ENCODE results near the gene KLHL2. TPM values are rescaled to one million over a fixed set of nuclear protein-coding genes. Genes with fewer than 3 reads are reported as not detected.
"Not testable (repeated sequence)": the region's sequence is repeated elsewhere in the genome, so short reads cannot be mapped to it uniquely, and the experiment has no call there.

The KLHL2 gene
- 6.6 TPM for polyA plus RNA-seq (ENCODE audit: insufficient read length)

GRCh38 chr4:165207431-165208220, at the start of gene KLHL2:
TSS of gene KLHL2 (plus strand) at chr4:165207561. CDS start at chr4:165207877, 316 bp downstream.
- DNase-seq (ENCODE audit: low read depth): peak; percentile 44

GRCh38 chr4:165158762-165159161, 48.6 kb upstream of the KLHL2 start:
- no peak for DNase-seq (ENCODE audit: low read depth)

DNA sequence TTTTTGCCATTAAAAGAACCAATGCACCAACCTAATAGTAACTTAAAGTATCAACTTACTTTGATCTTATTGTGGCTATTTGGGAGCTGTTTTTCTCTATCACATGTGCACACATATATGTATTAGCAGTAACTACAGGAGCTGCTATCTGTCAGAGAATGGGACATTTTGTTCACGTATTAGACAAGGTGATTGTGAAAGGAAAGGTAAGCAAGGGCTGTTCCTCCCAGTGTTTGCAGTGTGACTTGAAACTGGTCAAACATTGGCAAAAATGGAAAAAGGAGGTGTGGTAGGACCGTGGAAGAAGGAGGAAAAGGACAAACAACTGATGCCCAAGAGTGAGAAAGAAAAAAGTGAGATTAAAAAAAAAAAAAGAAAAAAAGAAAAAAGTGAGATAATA, 43.1 kb upstream of the KLHL2 start:
- no peak for DNase-seq (ENCODE audit: low read depth)

- not testable (repeated sequence) for DNase-seq (ENCODE audit: low read depth)
Measured at GRCh38 chr4:165166872-165167271, 40.5 kb upstream of the KLHL2 start.

DNA sequence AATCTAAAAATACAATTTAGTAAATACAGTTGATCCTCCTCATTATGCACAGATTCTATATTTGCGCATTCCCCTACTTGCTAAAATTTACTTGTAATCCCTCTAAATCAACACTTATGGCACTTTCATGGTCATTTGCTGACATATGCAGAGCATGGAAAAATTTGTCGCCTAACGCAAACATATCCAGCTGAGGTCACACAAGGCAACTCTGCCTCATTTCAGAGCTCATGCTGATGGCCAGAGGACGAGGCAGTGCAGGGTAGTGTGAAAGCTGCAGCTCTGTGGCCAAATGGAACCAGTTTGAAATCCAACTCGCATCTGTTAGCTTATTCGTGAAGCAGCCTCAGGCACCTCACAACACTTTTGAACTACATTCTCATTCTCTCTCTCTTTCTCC, 39.7 kb upstream of the KLHL2 start:
- DNase-seq (ENCODE audit: low read depth): no peak

DNA sequence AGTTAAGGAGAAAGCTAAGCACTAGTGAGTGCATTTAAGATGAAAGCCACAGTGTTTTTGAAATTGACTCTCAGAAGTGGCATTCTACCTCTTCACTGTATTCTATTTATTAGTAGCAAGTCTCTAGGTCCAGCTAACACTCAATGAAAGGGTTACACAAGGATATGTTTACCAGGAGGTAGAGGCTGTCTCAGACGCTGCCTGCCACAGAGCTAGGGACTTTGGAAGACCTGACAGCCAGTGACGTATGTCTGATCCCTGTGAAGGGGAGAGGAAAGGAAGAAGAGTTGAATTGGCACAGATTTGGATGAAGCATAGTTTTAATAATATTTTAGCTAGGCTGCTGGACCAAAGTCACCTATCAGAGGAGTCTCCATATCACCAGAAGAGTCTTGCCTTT, 36.5 kb upstream of the KLHL2 start:
- no peak for DNase-seq (ENCODE audit: low read depth)

DNA sequence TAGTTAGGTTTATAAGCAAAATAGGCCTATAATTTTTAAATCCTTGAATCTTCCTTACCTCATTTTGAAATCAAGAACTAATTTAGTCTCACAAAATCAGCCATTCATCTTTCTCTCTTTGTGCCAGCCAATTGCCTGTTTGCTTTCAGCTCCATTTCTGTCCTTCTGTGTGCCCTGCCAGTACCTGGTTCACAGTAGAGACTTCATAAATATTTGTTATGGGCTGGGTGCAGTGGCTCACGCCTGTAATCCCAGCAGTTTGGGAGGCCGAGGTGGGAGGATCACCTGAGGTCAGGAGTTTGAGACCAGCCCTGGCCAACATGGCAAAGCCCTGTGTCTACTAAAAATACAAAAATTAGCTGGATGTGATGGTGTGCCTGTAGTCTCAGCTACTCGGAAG, 31.9 kb upstream of the KLHL2 start:
- DNase-seq (ENCODE audit: low read depth): not testable (repeated sequence)

- no peak for DNase-seq (ENCODE audit: low read depth)
Measured at GRCh38 chr4:165175879-165176278, 31.5 kb upstream of the KLHL2 start.

- no peak for DNase-seq (ENCODE audit: low read depth)
Measured at GRCh38 chr4:165177725-165178666, 29.4 kb upstream of the KLHL2 start.

DNA sequence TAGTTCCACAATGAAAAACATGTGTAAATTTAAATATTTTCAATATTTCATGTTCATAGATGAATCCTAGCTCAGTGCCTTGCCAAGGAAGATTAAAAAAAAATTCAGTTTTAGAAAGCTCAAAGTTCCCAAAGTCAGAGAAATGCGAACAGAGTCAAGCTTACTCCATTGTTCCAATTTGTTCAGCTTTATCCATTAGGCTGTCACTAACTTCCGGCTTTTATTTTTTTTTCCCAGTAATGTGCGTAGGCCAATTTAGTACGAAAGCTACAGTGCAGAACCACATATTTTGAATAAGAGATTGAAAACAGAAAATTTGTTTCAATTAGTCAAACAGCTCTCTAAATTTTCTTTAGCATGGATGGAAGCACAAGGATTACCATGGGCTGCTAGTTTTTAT, 23.1 kb upstream of the KLHL2 start:
- DNase-seq (ENCODE audit: low read depth): no peak

DNA sequence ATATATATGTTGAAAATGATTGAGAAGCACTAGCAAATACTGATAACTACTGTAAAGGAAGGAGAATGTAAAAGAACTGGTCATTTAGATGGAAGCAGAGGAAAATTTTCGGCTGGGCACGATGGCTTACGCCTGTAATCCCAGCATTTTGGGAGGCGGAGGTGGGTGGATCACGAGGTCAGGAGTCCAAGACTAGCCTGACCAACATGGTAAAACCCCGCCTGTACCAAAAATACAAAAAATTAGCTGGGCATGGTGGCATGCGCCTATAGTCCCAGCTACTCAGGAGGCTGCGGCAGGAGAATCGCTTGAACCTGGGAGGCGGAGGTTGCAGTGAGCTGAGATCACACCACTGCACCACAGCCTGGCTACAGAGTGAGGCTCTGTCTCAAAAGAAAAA, 22.4 kb upstream of the KLHL2 start:
- not testable (repeated sequence) for DNase-seq (ENCODE audit: low read depth)

DNA sequence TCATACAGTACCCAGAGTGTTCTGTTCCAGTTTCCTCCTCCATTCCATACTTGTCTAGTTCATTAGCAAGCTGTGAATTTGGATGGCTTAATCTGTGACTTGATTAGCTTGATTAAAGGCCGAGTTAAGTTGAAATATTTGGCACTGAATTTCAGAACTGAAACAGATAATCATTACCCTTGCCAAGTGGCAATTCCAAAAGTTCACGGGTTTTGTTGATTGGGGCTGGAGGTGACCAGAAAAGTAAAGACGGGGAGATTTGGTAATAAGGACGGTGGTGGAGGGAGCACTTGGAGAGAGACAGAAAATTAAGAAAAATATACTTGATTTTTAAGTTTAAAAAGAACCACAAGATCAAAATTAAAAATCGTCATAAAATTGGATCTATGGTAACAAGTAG, 21.9 kb upstream of the KLHL2 start:
- DNase-seq (ENCODE audit: low read depth): no peak

DNA sequence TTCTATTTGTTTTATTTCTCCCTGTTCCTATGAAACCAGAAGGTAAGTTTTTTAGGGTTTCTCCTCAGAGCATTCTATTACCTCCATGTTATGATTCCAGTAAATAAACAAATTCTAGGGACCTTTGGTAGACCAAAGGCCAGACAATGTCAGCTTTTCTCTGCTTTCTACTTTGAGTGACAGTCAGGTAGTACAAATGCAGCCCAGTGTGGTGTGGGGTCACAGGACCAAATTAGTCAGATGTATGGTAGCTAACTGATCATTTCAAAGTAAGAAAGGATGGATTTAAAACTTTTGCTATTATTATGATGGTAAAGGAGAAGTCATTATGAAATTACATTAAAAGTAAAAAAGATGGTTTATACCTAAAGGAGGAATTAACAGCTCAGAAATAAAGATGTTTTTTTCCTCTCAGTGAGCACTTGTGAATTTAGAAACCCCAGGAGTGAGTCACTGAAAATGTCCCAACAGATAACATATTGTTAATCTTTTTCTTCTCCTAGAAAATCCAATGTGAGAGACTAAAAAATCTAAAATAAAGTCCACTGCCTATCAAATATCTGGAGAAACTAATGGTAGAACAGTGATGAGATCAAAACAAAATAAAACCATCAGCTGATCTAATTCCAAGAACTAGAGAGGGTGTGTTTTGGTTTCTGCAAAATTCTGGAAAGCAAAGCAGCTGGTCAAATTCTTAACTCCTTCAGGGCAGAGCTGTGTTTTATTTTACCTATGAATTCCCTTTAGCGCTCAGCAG, 16.6 kb upstream of the KLHL2 start:
- no peak for DNase-seq (ENCODE audit: low read depth)

GRCh38 chr4:165191348-165191656, 16.1 kb upstream of the KLHL2 start:
- DNase-seq (ENCODE audit: low read depth): no peak

- no peak for DNase-seq (ENCODE audit: low read depth)
Measured at GRCh38 chr4:165191814-165192499, 15.4 kb upstream of the KLHL2 start.

DNA sequence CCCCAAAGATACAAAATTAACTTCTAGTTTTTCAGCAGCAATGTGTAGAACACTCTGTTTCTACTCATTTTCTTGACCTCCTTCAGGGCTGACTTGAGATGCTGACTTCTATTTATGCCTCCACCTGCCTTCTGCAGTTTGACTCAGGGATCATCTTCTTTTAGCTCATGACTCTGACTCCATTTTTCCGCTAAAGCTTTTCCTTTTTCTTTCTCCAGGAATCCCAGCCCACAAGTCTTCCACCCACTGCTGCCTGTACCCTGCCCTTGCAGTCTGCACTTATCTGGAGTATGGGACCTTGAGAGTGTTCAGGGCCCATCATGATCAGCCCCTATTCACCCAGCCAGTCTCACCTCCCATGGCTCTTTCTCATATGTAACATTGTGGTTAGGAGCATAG, 14.9 kb upstream of the KLHL2 start:
- no peak for DNase-seq (ENCODE audit: low read depth)

DNA sequence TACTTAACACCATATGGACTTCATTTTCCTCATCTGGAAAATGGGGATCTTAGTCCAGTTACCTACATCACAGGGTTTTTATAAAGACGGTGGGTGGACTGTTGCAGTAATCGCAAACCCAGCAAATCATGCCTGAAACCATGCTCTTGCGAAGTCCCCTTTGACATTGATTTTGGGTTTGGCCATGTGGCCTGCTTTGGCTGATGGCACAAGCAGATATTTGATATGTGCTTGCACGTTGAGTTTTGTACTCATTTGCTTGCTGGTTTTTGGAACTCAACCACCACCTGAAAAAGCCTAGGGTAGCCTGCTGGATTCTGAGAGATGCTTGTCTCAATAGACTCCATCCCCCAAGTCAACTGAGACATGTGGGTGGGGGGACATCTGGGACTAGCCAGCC, 14.4 kb upstream of the KLHL2 start:
- no peak for DNase-seq (ENCODE audit: low read depth)

GRCh38 chr4:165194368-165194767, 13.0 kb upstream of the KLHL2 start:
- DNase-seq (ENCODE audit: low read depth): no peak

DNA sequence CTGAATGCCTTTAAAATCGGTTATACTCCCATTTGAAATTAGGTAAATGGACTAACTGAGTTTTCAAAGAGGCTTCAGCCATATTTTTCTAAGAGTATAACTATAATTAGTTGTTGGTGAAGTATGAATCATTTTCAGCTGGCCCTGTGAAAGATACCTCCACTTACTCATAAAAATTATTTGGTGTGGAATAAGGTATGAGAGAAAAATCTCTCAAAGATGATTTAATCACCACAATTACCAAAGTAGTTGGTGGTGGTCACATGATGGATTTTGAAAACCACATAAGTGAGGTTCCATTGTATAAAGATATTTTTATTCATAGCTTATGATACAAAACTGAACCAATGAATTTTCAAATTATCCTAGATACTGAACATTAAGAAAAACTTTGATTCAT, 9.0 kb upstream of the KLHL2 start:
- no peak for DNase-seq (ENCODE audit: low read depth)

DNA sequence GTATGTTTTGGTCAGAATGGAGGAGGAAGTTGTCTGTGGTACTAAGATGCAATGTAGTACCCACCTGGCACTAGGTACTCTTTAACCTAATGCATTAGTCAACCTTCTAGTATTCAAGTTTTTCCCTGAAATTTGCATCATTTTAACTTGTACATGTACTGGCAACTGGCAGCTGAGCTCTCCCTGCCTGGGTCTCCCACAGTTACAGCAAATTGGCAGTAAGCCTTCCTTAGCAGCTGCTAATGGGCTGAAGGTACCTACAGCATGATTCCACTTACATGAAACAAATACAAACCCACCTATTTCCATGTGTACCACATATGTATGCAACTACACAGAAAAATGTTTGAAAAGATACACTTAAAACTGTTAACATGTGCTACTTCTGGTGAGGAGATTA, 8.1 kb upstream of the KLHL2 start:
- DNase-seq (ENCODE audit: low read depth): no peak

- DNase-seq (ENCODE audit: low read depth): no peak
Measured at GRCh38 chr4:165199722-165200121, 7.6 kb upstream of the KLHL2 start.

DNA sequence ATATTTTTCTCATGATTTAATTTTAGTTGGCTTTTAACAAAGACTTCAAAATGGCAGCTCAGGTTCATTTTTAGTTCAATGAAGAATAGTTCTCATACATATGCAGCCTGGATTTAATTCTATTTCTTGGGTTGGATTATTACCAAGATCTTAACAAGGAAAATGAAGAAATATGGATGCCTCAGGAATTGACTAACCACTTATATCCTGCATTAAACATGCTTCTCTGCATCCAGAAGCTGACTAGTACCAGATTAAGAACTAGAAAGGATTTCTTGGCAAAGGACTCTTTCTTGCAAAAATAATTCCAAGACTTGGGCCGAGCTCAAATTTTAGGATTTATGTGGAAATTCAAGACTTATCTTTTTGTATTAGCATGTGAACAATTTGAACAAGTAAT, 5.6 kb upstream of the KLHL2 start:
- no peak for DNase-seq (ENCODE audit: low read depth)
